ENCODE results near the gene DENND1A.
"Not testable (repeated sequence)": the region's sequence is repeated elsewhere in the genome, so short reads cannot be mapped to it uniquely, and the experiment has no call there.

Gene DENND1A

DNA sequence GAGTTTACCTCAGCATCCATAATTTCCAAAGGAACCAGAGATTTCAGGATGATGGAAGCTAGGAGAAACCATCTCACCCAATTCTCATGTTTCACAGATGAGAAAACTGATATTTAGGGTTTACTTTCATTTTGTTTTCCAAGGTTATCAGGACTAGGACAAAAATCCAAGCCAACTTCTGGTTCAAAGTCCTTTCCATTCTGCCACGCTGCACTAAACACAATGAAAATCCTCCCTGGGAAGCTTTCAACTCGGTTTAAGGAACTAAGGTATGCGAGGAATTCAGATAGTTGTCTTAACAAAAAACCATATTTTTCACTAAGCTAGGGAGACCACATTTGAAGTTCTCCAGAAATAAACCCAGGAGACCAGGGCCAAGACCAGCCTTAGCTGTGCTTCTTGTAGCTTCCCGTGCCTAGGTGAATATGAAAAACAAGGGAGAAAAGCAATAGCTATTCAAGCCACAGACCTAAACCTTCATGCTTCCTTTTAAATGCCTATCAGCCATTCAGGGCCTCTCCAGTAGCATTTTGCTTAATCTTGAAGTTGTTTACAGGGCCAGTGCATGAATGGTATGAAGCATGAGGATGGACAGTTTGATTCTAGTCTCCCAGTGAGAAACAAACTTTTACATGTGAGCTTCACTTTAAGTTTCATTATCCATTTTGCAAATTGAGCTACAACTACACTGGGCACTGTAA, 167.9 kb downstream of the DENND1A start:
- no peak for DNase-seq

DNA sequence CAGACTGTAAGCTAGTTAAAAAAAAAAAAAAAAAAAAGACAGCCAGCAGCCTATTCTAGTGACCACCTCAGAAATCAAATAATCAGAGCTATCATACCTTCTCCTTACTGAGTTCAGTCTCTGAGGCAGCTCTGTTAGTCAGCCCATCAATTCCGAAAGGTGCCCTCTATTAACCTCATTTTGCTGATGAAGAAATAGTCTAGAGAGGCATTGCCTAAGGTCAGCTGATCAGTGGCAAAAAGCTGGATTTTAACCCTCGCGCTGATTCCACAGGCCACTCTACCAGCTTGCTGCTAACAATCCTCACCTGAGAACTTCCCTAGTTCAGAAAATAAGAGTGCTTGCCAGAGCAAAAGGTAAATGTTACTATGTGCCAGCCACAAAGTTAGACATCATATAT, 172.0 kb downstream of the DENND1A start:
- no peak for DNase-seq

DNA sequence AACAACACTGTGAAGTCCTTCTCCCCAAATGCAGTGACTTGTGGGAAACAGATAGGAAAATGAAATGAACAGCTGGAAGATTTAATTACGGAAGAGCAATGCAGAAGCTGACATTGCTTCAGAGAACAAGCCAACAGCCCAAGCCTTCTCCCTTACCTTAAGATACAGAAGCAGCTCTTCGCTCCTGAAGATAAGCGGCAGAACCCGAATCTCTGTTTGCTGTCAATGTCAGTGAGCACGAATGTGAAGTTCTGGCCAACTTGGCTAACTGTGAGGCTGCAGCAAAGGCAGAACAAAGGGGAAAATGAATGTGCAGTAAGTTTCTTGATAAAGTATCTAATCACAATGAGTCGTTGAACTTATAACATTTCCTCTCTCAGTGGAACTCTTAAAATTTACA, 172.4 kb downstream of the DENND1A start:
- no peak for DNase-seq

GRCh38 chr9:123756484-123757106, 173.3 kb downstream of the DENND1A start:
- DNase-seq, result no peak

GRCh38 chr9:123753669-123754258, 176.2 kb downstream of the DENND1A start:
- no peak for DNase-seq

GRCh38 chr9:123753016-123753415, 176.9 kb downstream of the DENND1A start:
- no peak for DNase-seq

- no peak for DNase-seq
Observed at GRCh38 chr9:123749580-123750202, 180.2 kb downstream of the DENND1A start.

GRCh38 chr9:123746765-123747164, 183.2 kb downstream of the DENND1A start:
- no peak for DNase-seq

GRCh38 chr9:123745933-123746332, 184.0 kb downstream of the DENND1A start:
- DNase-seq, result no peak

DNA sequence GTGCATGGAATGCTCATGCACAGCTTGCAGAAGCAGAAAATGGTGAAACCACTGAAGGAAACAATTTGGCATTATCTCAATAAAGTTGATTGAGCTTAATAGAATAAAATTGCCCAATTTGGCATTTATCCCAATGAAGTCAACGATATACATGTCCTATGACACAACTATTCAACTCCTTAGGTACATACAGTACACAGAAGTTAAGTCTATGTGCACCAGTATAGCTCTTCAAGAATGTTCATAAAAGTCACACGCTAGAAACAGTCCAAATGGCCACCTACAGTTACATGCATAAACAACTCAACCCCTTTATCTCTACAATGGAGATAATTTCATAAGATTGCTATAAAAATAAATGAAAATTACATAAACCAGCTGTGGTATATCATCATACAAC, 184.5 kb downstream of the DENND1A start:
- DNase-seq, result no peak

GRCh38 chr9:123743737-123744136, 186.2 kb downstream of the DENND1A start:
- DNase-seq, result no peak

- DNase-seq, result no peak
Observed at GRCh38 chr9:123742009-123742767, 187.7 kb downstream of the DENND1A start.

GRCh38 chr9:123741214-123741613, 188.7 kb downstream of the DENND1A start:
- DNase-seq, result no peak

GRCh38 chr9:123739902-123740301, 190.0 kb downstream of the DENND1A start:
- no peak for DNase-seq

DNA sequence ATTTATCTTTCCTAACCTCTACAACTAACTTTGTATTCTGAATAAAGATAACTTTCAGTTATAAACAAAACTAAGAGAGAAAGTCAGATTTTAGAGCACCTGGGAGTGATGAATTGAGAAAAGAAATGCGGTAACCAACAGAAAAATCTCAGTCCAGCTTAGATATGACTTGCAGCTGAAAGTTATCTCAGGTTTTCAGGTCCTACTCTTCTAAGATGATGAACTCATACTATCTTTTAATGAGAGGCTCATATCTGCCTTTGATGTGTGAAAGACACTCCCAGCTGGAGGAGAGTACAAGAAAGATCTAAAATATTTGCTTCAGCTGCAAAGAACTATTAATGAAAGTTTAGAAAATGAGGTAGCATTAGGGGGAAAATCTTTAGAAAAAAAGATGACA, 190.5 kb downstream of the DENND1A start:
- no peak for DNase-seq

GRCh38 chr9:123738648-123739047, 191.3 kb downstream of the DENND1A start:
- DNase-seq, result no peak

DNA sequence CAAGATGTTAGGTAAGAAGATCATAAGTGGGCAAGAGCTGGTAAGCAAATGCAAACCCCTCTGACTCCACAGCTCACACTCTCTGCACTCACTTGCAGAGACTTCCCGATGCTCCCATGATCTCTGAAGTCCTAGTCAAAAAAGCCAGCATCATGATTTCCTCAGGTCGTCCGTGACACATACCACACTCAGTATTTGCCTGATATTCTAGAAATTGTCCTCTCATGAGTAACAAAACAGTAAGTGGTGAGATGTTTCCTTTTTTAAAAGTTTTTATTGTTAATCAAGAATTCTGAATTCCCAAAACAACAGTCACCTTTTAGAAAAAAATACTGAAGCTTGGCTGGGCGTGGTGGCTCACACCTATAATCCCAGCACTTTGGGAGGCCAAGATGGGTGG, 194.6 kb downstream of the DENND1A start:
- no peak for DNase-seq

GRCh38 chr9:123728571-123728970, 201.4 kb downstream of the DENND1A start:
- DNase-seq, result not testable (repeated sequence)

DNA sequence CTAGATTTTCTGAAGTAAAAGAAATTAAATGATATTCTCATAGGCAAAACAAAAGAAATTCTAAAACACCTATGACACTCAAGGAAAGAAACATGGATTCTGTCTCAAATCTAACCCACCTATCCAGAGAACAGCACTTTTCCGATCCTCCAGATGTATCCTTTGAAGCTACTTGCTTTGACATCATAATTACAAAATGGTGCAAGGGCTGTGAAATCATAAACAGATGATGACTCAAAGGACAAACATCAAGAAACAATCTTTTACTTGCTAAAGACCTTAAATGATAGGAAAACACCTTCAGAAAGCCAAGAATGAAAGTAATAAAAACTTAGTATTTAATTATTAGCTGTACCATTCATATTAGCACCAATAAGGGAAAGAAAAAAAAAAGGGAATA, 202.6 kb downstream of the DENND1A start:
- DNase-seq, result no peak

GRCh38 chr9:123725389-123725788, 204.5 kb downstream of the DENND1A start:
- DNase-seq, result no peak

GRCh38 chr9:123724211-123724796, 205.6 kb downstream of the DENND1A start:
- DNase-seq, result no peak

DNA sequence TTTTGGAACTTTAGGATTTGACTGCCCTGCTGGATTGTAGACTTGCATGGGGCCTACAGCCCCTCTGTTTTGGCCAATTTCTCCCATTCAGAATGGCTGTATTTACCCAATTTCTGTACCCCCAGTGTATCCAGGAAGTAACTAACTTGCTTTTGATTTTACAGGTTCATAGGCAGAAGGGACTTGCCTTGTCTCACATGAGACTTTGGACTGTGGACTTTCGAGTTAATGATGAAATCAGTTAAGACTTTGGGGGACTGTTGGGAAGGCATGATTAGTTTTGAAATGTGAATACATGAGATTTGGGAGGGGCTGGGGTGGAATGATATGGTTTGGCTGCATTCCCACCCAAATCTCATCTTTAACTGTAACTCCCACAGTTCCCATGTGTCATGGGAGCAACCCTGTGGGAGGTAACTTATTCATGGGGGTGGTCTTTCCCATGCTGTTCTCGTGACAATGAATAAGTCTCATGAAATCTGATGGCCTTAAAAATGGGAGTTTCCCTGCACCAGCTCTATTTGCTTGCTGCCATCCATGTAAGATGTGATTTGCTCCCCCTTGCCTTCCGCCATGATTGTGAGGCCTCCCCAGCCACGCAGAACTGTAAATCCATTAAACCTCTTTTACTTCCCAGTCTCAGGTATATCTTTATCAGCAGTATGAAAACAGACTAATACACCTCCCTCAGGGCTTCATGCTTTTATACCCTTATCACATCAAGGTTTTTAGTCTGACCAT, 206.6 kb downstream of the DENND1A start:
- no peak for DNase-seq
